Measurements from ENCODE around the gene FTO. TPM values are rescaled to one million over a fixed set of nuclear protein-coding genes. Genes with fewer than 3 reads are reported as not detected.

The FTO gene
- total RNA-seq, 4 donors from 2014 or later, result 21.3 to 50.5 (median 40.8) TPM

GRCh38 chr16:53925107-53925410 is 221.1 kb downstream of the FTO start:
- H3K4me3 ChIP-seq, result no peak overlapping the region
- intact Hi-C loops (cut with DNase I; ENCODE audit: low total_unique reads) (no loop called here), in situ Hi-C loops (cut with MboI; ENCODE audit: low pct_ligation_motif_present in 1 of 4, low pct_unique_long_range_greater_than_20kb in 1 of 4, low sequenced_read_pairs in 3 of 4) (no loop called here)
- TF ChIP-seq POLR2AphosphoS5 (IDR thresholded peaks at IDR 0.05) (no peak), POLR2A (IDR thresholded peaks at IDR 0.05) (no peak), EP300 (IDR thresholded peaks at IDR 0.05; ENCODE audit: low read depth) (no peak), CTCF (IDR thresholded peaks at IDR 0.05) (no peak)
- DNase-seq, result no peak
- H3K27me3 ChIP-seq, result no peaks in the 10 kb centered on the region
- no peaks in the 10 kb centered on the region for H3K4me1 ChIP-seq
- no peak overlapping the region for H3K27ac ChIP-seq
- H3K36me3 ChIP-seq, result no peaks in the 10 kb centered on the region
- H3K9me3 ChIP-seq, result no peaks in the 10 kb centered on the region
- WGBS, 2 donors (ENCODE audit: low coverage in 1 of 2), result 67 to 91% methylated on average over 1 of the region's 1 CpG

GRCh38 chr16:53925526-53925925 is 221.6 kb downstream of the FTO start:
- in situ Hi-C loops (cut with MboI; ENCODE audit: low pct_ligation_motif_present in 1 of 4, low pct_unique_long_range_greater_than_20kb in 1 of 4, low sequenced_read_pairs in 3 of 4) (no loop called here), intact Hi-C loops (cut with DNase I; ENCODE audit: low total_unique reads) (no loop called here)

GRCh38 chr16:53926209-53926608 is 222.3 kb downstream of the FTO start:
- no peak for DNase-seq
- Histone ChIP-seq H3K27ac (no peak overlapping the region), H3K27me3 (no peaks in the 10 kb centered on the region), H3K36me3 (no peaks in the 10 kb centered on the region), H3K9me3 (no peaks in the 10 kb centered on the region), H3K4me3 (no peak overlapping the region), H3K4me1 (no peaks in the 10 kb centered on the region)
- 83 to 99% methylated on average over 4 of the region's 4 CpGs for WGBS, 2 donors (ENCODE audit: low coverage in 1 of 2)
- in situ Hi-C loops (cut with MboI; ENCODE audit: low pct_ligation_motif_present in 1 of 4, low pct_unique_long_range_greater_than_20kb in 1 of 4, low sequenced_read_pairs in 3 of 4) (no loop called here), intact Hi-C loops (cut with DNase I; ENCODE audit: low total_unique reads) (no loop called here)
- TF ChIP-seq POLR2A (IDR thresholded peaks at IDR 0.05) (no peak), POLR2AphosphoS5 (IDR thresholded peaks at IDR 0.05) (no peak), CTCF (IDR thresholded peaks at IDR 0.05) (no peak), EP300 (IDR thresholded peaks at IDR 0.05; ENCODE audit: low read depth) (no peak)

More at GRCh38 chr16:53925526-53925925, 221.6 kb downstream of the FTO start:
- no peak for DNase-seq
- H3K27me3 ChIP-seq, result no peaks in the 10 kb centered on the region
- no peak overlapping the region for H3K27ac ChIP-seq
- 90 to 92% methylated on average over 3 of the region's 3 CpGs for WGBS, 2 donors (ENCODE audit: low coverage in 1 of 2)
- H3K4me3 ChIP-seq, result no peak overlapping the region
- TF ChIP-seq CTCF (IDR thresholded peaks at IDR 0.05) (no peak), POLR2AphosphoS5 (IDR thresholded peaks at IDR 0.05) (no peak), POLR2A (IDR thresholded peaks at IDR 0.05) (no peak), EP300 (IDR thresholded peaks at IDR 0.05; ENCODE audit: low read depth) (no peak)
- no peaks in the 10 kb centered on the region for H3K4me1 ChIP-seq
- no peaks in the 10 kb centered on the region for H3K9me3 ChIP-seq
- H3K36me3 ChIP-seq, result no peaks in the 10 kb centered on the region

- in situ Hi-C loops (cut with MboI; ENCODE audit: low pct_ligation_motif_present in 1 of 4, low pct_unique_long_range_greater_than_20kb in 1 of 4, low sequenced_read_pairs in 3 of 4), result no loop called here
- H3K27ac ChIP-seq, result no peak overlapping the region
- peaks cover 0 to 9% (median 0%) of the 10 kb centered on the region in 4 donors for H3K4me1 ChIP-seq
- no peak overlapping the region for H3K4me3 ChIP-seq
- WGBS, 2 donors (ENCODE audit: low coverage in 1 of 2), result 49 to 68% methylated on average over 2 of the region's 2 CpGs
- TF ChIP-seq EP300 (IDR thresholded peaks at IDR 0.05; ENCODE audit: low read depth), result no peak
- no peak for TF ChIP-seq POLR2AphosphoS5 (IDR thresholded peaks at IDR 0.05)
- TF ChIP-seq CTCF (IDR thresholded peaks at IDR 0.05), result no peak
- TF ChIP-seq POLR2A (IDR thresholded peaks at IDR 0.05), result no peak
- intact Hi-C loops (cut with DNase I; ENCODE audit: low total_unique reads), result no loop called here
- H3K27me3 ChIP-seq, result no peaks in the 10 kb centered on the region
- DNase-seq, result no peak
- H3K36me3 ChIP-seq, result no peaks in the 10 kb centered on the region
- no peaks in the 10 kb centered on the region for H3K9me3 ChIP-seq
Observed at GRCh38 chr16:53932975-53933374, 229.0 kb downstream of the FTO start.
